GM12874 (cell line): Measurements from ENCODE around the gene PARM1.

Experiments used
- CTCF ChIP-seq: IDR thresholded peaks from 2 replicates; pipeline ENCODE4 v1.5.1; 2011; ENCODE audit warnings: low read depth, mild to moderate bottlenecking, control low read depth, low read length, moderate library complexity; ENCODE audit not compliant: insufficient read depth

PARM1 gene

GRCh38 chr4:75031775-75032174 is 98.9 kb downstream of the PARM1 start:
- no peak for TF ChIP-seq CTCF

- TF ChIP-seq CTCF, result no peak
Observed at GRCh38 chr4:75034523-75034922, 101.6 kb downstream of the PARM1 start.

GRCh38 chr4:75035321-75035720 is 102.4 kb downstream of the PARM1 start:
- no peak for TF ChIP-seq CTCF

- TF ChIP-seq CTCF, result no peak
Observed at GRCh38 chr4:75036046-75036830, 103.3 kb downstream of the PARM1 start.

- TF ChIP-seq CTCF, result no peak
Observed at GRCh38 chr4:75037252-75037651, 104.3 kb downstream of the PARM1 start.

GRCh38 chr4:75038376-75038775 is 105.5 kb downstream of the PARM1 start:
- TF ChIP-seq CTCF, result no peak

- TF ChIP-seq CTCF, result no peak
Observed at GRCh38 chr4:75040703-75041102, 107.8 kb downstream of the PARM1 start.
